Upper lobe of right lung (tissue), 1 donor: ENCODE data around the gene TMEM50B. TPM values are rescaled to one million over a fixed set of nuclear protein-coding genes. Genes with fewer than 3 reads are reported as not detected.
"Not testable (repeated sequence)": the region's sequence is repeated elsewhere in the genome, so short reads cannot be mapped to it uniquely, and the experiment has no call there.

Experiments used
- ATAC-seq: fragments of 200-7000 bp; cut with Tn5 transposase; one replicate; pipeline ENCODE4 v1.9.1; 2020; ENCODE audit warnings: mild to moderate bottlenecking, moderate library complexity
- DNase-seq: peaks from one replicate; pipeline ENCODE4 v3.0.0-alpha.2; 2020
- H3K27ac ChIP-seq: fragments of 200-600 bp; one replicate; pipeline ENCODE4 v1.8.0; 2022
- H3K27me3 ChIP-seq: fragments of 200-600 bp; one replicate; pipeline ENCODE4 v1.8.0; 2022; ENCODE audit warnings: mild to moderate bottlenecking
- H3K36me3 ChIP-seq: fragments of 200-600 bp; one replicate; pipeline ENCODE4 v1.8.0; 2022
- H3K4me1 ChIP-seq: fragments of 200-600 bp; one replicate; pipeline ENCODE4 v1.8.0; 2022
- H3K4me3 ChIP-seq: fragments of 200-600 bp; one replicate; pipeline ENCODE4 v1.8.0; 2022; ENCODE audit warnings: mild to moderate bottlenecking
- H3K9me3 ChIP-seq: fragments of 200-600 bp; one replicate; pipeline ENCODE4 v1.8.0; 2022
- intact Hi-C: fragments of 100-400 bp; cut with DNase I; formaldehyde crosslinking; loops from one replicate; pipeline ENCODE4 v1.11.0; 2022
- total RNA-seq: library from RNA; stranded (reverse); fragmentation: NEBNext Ultra II Directional; extraction: Animal tissue kit (Norgen Biotek cat#: 25700); gene quantifications from one replicate; pipeline ENCODE4 v1.2.1, GENCODE V29; 2021
- TF ChIP-seq, protein P1 (sequence below): fragments of 200-600 bp; IDR thresholded peaks from one replicate; pipeline ENCODE4 v1.8.0; 2022; ENCODE audit warnings: antibody characterized with exemption
- donor health status: DM: no; HTN: yes; CAD: no; lungs with severe emphysema.

TMEM50B gene
- total RNA-seq, 1 donor from 2014 or later = 73.2 TPM

DNA sequence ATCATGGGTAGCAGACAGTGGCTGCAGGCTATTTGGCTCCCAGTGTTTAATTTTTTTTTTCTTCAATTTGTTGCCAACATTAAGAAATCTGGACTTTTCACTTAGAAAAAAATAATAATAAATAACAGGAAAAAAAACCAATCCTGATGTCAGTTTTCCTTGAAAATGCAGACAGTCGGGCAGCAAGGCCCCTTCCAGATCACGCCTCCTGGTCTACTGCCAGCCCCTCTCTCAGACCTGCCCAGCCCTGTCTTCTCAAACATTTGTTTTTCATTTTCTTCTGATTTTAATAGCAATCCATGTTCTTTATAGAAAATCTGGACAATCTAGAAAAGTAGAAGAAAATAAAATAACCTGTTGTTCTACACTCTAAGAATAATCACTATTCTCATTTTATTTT is 61.1 kb downstream of the TMEM50B start:
- H3K4me3 ChIP-seq = no peak overlapping the region
- peaks cover 79% of the 10 kb centered on the region for H3K36me3 ChIP-seq
- no peaks in the 10 kb centered on the region for H3K9me3 ChIP-seq
- peak overlapping the region; percentile 3 for H3K27ac ChIP-seq
- H3K4me1 ChIP-seq = peaks cover 17% of the 10 kb centered on the region
- intact Hi-C loops = no loop called here
- DNase-seq (no peak), ATAC-seq (no peak)
- TF ChIP-seq, protein P1, sequence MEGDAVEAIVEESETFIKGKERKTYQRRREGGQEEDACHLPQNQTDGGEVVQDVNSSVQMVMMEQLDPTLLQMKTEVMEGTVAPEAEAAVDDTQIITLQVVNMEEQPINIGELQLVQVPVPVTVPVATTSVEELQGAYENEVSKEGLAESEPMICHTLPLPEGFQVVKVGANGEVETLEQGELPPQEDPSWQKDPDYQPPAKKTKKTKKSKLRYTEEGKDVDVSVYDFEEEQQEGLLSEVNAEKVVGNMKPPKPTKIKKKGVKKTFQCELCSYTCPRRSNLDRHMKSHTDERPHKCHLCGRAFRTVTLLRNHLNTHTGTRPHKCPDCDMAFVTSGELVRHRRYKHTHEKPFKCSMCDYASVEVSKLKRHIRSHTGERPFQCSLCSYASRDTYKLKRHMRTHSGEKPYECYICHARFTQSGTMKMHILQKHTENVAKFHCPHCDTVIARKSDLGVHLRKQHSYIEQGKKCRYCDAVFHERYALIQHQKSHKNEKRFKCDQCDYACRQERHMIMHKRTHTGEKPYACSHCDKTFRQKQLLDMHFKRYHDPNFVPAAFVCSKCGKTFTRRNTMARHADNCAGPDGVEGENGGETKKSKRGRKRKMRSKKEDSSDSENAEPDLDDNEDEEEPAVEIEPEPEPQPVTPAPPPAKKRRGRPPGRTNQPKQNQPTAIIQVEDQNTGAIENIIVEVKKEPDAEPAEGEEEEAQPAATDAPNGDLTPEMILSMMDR = no peak
- no peaks in the 10 kb centered on the region for H3K27me3 ChIP-seq

DNA sequence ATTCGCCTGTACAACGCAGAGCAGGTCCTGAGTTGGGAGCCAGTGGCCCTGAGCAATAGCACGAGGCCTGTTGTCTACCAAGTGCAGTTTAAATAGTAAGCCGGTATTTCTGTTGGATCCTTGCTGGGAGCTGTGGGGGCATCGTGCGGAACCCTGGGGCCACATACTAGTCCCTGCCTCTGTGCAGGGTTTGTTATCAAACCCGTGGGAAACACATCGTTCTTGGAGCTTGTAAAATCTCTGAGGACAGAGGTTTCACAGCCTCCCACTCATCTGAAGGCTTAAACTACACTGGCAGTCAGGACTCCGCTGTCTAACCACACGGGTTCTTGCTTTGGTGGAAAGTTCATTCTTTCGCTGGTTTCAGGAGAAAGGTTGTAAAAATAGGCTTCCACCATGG is 64.8 kb downstream of the TMEM50B start:
- H3K4me1 ChIP-seq = peaks cover 32% of the 10 kb centered on the region
- no peaks in the 10 kb centered on the region for H3K27me3 ChIP-seq
- ATAC-seq (no peak), DNase-seq (no peak)
- intact Hi-C loops = no loop called here
- H3K27ac ChIP-seq = no peak overlapping the region
- no peak overlapping the region for H3K4me3 ChIP-seq
- no peaks in the 10 kb centered on the region for H3K9me3 ChIP-seq
- H3K36me3 ChIP-seq = peaks cover 47% of the 10 kb centered on the region
- TF ChIP-seq, protein P1 = no peak

DNA sequence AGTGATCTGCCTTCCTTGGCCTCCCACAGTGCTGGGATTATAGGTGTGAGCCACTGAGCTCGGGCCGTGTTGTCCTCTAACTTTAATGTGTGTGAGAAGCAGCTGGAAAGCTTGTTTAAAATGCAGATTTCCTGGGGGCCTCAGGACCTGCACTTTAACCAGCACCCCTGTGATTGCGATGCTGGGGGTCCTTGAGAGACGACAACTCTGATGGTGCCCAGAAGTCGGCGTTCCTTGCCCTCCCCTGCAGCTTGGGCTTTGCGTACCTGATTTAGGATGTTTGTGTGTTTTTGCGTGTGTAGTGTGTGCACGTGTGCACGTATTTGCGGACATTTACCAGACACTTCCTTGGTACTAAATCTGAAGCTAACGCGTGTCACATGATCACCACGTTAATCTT is 65.7 kb downstream of the TMEM50B start:
- Histone ChIP-seq H3K9me3 (no peaks in the 10 kb centered on the region), H3K4me3 (no peak overlapping the region), H3K36me3 (peaks cover 44% of the 10 kb centered on the region), H3K27ac (no peak overlapping the region), H3K4me1 (peaks cover 27% of the 10 kb centered on the region), H3K27me3 (no peaks in the 10 kb centered on the region)
- TF ChIP-seq, protein P1 = no peak
- DNase-seq (no peak), ATAC-seq (no peak)
- intact Hi-C loops = no loop called here

DNA sequence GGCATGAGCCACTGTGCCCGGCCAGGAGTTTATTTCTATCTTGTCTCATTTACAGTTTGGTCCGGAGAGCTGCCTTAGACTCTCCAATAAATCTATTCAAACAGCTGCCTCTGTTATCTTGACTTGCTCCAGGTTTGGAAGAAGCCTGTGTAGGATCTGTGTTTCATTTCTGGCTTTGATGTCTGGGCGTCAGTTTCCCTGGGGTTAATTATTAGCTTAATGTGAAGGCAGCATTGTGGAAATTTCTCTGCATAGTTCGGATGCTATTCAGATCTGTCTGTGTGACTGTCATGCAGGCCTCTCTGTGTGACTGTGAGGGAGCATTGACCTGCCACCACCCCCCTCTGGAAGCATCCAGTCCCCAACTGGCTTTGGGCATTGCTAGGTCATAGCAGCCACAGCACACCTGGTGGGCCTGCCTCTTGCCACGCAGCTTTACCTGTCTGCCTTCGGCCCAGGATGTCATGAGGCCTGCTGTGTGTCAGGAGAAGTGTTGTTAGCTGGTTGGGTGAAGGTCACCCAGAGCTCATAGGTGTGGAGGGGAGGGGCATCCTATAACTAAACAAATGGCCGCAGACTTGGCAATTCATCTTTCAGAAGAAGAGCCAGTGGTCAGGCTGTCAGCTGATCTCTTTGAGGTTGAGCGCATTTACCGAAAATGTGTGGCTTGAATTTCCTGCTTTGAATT is 66.8 kb downstream of the TMEM50B start:
- H3K4me3 ChIP-seq = no peak overlapping the region
- intact Hi-C loops = no loop called here
- peak overlapping the region; percentile 44 for H3K27ac ChIP-seq

DNA sequence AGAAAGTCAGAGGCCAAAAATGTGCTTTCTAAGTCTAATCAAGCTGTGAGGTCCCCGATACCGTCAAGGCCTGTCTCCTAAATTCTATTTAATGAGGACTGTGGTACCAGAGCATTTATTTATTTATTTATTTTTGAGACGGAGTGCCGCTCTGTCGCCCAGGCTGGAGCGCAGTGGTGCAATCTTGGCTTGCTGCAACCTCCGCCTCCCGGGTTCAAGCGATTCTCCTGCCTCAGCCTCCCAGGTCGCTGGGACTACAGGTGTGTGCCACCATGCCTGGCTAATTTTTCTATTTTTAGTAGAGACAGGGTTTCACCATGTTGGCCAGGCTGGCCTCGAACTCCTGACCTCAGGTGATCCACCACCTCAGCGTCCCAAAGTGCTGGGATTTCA is 67.3 kb downstream of the TMEM50B start:
- H3K27me3 ChIP-seq, H3K9me3 ChIP-seq, DNase-seq, H3K4me3 ChIP-seq, H3K27ac ChIP-seq, intact Hi-C loops, ATAC-seq: not testable (repeated sequence)
- peaks cover 18% of the 10 kb centered on the region for H3K4me1 ChIP-seq
- H3K36me3 ChIP-seq = peaks cover 28% of the 10 kb centered on the region

More for the DNA sequence above, 66.8 kb downstream of the TMEM50B start:
- ATAC-seq (peak; percentile 37), DNase-seq (no peak)
- Histone ChIP-seq H3K4me1 (peaks cover 18% of the 10 kb centered on the region), H3K9me3 (no peaks in the 10 kb centered on the region), H3K27me3 (no peaks in the 10 kb centered on the region), H3K36me3 (peaks cover 33% of the 10 kb centered on the region)
- TF ChIP-seq, protein P1 = no peak

DNA sequence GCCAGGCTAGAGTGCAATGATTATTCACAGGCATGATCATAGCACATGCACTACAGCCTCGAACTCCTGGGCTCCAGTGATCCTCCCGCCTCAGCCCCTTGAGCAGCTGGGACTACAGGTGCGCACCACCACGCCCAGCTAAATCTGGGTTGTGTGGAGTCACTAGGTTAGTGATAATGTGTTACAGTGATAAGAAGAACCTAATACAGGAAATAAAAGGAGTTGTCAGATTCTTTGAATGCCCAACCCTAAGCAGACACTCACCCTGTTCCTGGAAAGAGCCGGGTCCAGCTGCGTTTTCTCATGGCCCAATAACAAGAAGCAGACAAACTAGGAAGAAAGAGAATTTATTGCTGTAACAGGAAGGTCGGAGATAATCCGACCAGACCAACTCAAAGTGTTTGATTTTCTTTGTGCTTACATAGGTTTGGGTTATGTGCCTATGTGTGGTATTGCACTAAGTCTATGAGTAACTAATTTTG is 67.8 kb downstream of the TMEM50B start:
- peak; percentile 42 for ATAC-seq
- peaks cover 23% of the 10 kb centered on the region for H3K36me3 ChIP-seq
- intact Hi-C loops = no loop called here
- no peak for DNase-seq
- H3K9me3 ChIP-seq = no peaks in the 10 kb centered on the region
- TF ChIP-seq, protein P1 = no peak
- H3K4me1 ChIP-seq = peaks cover 18% of the 10 kb centered on the region
- H3K4me3 ChIP-seq = no peak overlapping the region
- no peak overlapping the region for H3K27ac ChIP-seq
- H3K27me3 ChIP-seq = no peaks in the 10 kb centered on the region
